HEK293 (cell line): ENCODE data around the gene UNCX.

Source experiments
- CTCF ChIA-PET: fragments of 350-600 bp; formaldehyde crosslinking; extraction: SDS; loops from one replicate; lab custom pipeline; 2021; ENCODE audit warnings: antibody characterized with exemption; lab: Yijun Ruan, JAX
- POLR2A ChIA-PET: fragments of 300-600 bp; formaldehyde crosslinking; extraction: SDS; loops from one replicate; lab custom pipeline; 2020; ENCODE audit warnings: antibody characterized with exemption, inconsistent platforms; lab: Yijun Ruan, JAX
- H3K27ac ChIP-seq: fragments of 200-500 bp; sonication (Bioruptor generic); 2 replicates; pipeline ENCODE4 v1.5.1; 2014; ENCODE audit warnings: low read depth, low read length, control low read depth, inconsistent platforms; ENCODE audit errors: extremely low read depth
- H3K36me3 ChIP-seq, 2 experiments: fragments of 200-500 bp in 1 of 2; sonication (Bioruptor generic) in 1 of 2; 1 replicate in 1 of 2; 2 replicates in 1 of 2; pipeline ENCODE4 v1.5.1; 2014 to 2017; ENCODE audit warnings: inconsistent platforms in 2 of 2, low read length in 2 of 2; ENCODE audit not compliant: control insufficient read depth in 2 of 2, insufficient read depth in 1 of 2
- H3K4me1 ChIP-seq: fragments of 200-500 bp; sonication (Bioruptor generic); 2 replicates; pipeline ENCODE4 v1.5.1; 2014; ENCODE audit warnings: mild to moderate bottlenecking, low read length, inconsistent platforms; ENCODE audit not compliant: control insufficient read depth, insufficient read depth
- H3K4me3 ChIP-seq: 2 replicates; pipeline ENCODE4 v1.5.1; 2011; ENCODE audit warnings: low read depth, mild to moderate bottlenecking, control low read depth, low read length, moderate library complexity
- H3K9me3 ChIP-seq: fragments of 200-500 bp; sonication (Bioruptor generic); 2 replicates; pipeline ENCODE4 v1.5.1; 2014; ENCODE audit warnings: low read depth, low read length, inconsistent platforms; ENCODE audit not compliant: control insufficient read depth, insufficient read depth
- BCL11B ChIP-seq: fragments of 450-650 bp; formaldehyde crosslinking; IDR thresholded peaks from 2 replicates; pipeline ENCODE4 v1.5.1; 2016; ENCODE audit warnings: low read depth, missing biosample characterization, missing genetic modification characterization
- EGR2 ChIP-seq: fragments of 450-650 bp; formaldehyde crosslinking; IDR thresholded peaks from 2 replicates; pipeline ENCODE4 v1.5.1; 2016; ENCODE audit warnings: low read depth, missing biosample characterization, missing genetic modification characterization
- GLI2 ChIP-seq: fragments of 450-650 bp; formaldehyde crosslinking; IDR thresholded peaks from 2 replicates; pipeline ENCODE4; 2017; ENCODE audit warnings: missing biosample characterization, missing genetic modification characterization, low read depth, borderline replicate concordance
- HOXC10 ChIP-seq: sonication (generic); formaldehyde crosslinking; IDR thresholded peaks from 2 replicates; pipeline ENCODE4 v1.8.1; 2023; ENCODE audit warnings: mild to moderate bottlenecking, missing genetic modification reagents
- KLF16 ChIP-seq: fragments of 450-650 bp; formaldehyde crosslinking; IDR thresholded peaks from 2 replicates; pipeline ENCODE4 v1.5.1; 2017; ENCODE audit warnings: missing biosample characterization, missing genetic modification characterization
- OVOL3 ChIP-seq: fragments of 450-650 bp; formaldehyde crosslinking; IDR thresholded peaks from 2 replicates; pipeline ENCODE4 v1.5.1; 2016; ENCODE audit warnings: missing biosample characterization, missing genetic modification characterization
- PRDM1 ChIP-seq: fragments of 450-650 bp; formaldehyde crosslinking; IDR thresholded peaks from 2 replicates; pipeline ENCODE4; 2016; ENCODE audit warnings: missing biosample characterization, missing genetic modification characterization
- SALL2 ChIP-seq: fragments of 450-650 bp; formaldehyde crosslinking; IDR thresholded peaks from 2 replicates; pipeline ENCODE4 v1.5.0; 2017; ENCODE audit warnings: missing biosample characterization, mild to moderate bottlenecking, missing genetic modification characterization, borderline replicate concordance
- TRIM28 ChIP-seq: IDR thresholded peaks from 2 replicates; pipeline ENCODE4 v1.6.1; 2011; ENCODE audit warnings: low read length, control low read depth, borderline replicate concordance
- WT1 ChIP-seq: fragments of 450-650 bp; formaldehyde crosslinking; IDR thresholded peaks from 2 replicates; pipeline ENCODE4 v1.5.1; 2016; ENCODE audit warnings: missing biosample characterization, missing genetic modification characterization
- ZEB2 ChIP-seq: fragments of 450-650 bp; formaldehyde crosslinking; IDR thresholded peaks from 2 replicates; pipeline ENCODE4 v1.5.1; 2016; ENCODE audit warnings: missing biosample characterization, missing genetic modification characterization
- ZFP41 ChIP-seq: fragments of 450-650 bp; formaldehyde crosslinking; IDR thresholded peaks from 2 replicates; pipeline ENCODE4 v1.5.1; 2016; ENCODE audit warnings: missing biosample characterization, missing genetic modification characterization, borderline replicate concordance
- ZNF112 ChIP-seq: fragments of 450-650 bp; formaldehyde crosslinking; IDR thresholded peaks from 2 replicates; pipeline ENCODE4 v1.5.0; 2017; ENCODE audit warnings: missing biosample characterization, missing genetic modification characterization
- ZNF202 ChIP-seq: fragments of 450-650 bp; formaldehyde crosslinking; IDR thresholded peaks from 2 replicates; pipeline ENCODE4 v1.5.1; 2016; ENCODE audit warnings: missing biosample characterization, missing genetic modification characterization, borderline replicate concordance
- ZNF24 ChIP-seq: fragments of 450-650 bp; formaldehyde crosslinking; IDR thresholded peaks from 2 replicates; pipeline ENCODE4 v1.5.1; 2016; ENCODE audit warnings: missing biosample characterization, missing genetic modification characterization
- ZNF302 ChIP-seq: fragments of 450-650 bp; formaldehyde crosslinking; IDR thresholded peaks from 2 replicates; pipeline ENCODE4 v1.5.1; 2016; ENCODE audit warnings: missing biosample characterization, missing genetic modification characterization, low read depth
- ZNF433 ChIP-seq: fragments of 450-650 bp; formaldehyde crosslinking; IDR thresholded peaks from 2 replicates; pipeline ENCODE4 v1.5.1; 2016; ENCODE audit warnings: missing biosample characterization, missing genetic modification characterization, low read depth
- ZNF48 ChIP-seq: fragments of 450-650 bp; formaldehyde crosslinking; IDR thresholded peaks from 2 replicates; pipeline ENCODE4 v1.5.1; 2016; ENCODE audit warnings: missing biosample characterization, missing genetic modification characterization
- ZNF501 ChIP-seq: fragments of 450-650 bp; formaldehyde crosslinking; IDR thresholded peaks from 2 replicates; pipeline ENCODE4 v1.5.1; 2016; ENCODE audit warnings: missing biosample characterization, missing genetic modification characterization
- ZNF514 ChIP-seq: fragments of 450-650 bp; formaldehyde crosslinking; IDR thresholded peaks from 2 replicates; pipeline ENCODE4 v1.5.1; 2016; ENCODE audit warnings: missing biosample characterization, missing genetic modification characterization
- ZNF521 ChIP-seq: fragments of 450-650 bp; formaldehyde crosslinking; IDR thresholded peaks from 2 replicates; pipeline ENCODE4 v1.5.1; 2017; ENCODE audit warnings: missing biosample characterization, mild to moderate bottlenecking, missing genetic modification characterization
- ZNF658 ChIP-seq: fragments of 450-650 bp; formaldehyde crosslinking; IDR thresholded peaks from 2 replicates; pipeline ENCODE4; 2016; ENCODE audit warnings: missing biosample characterization, missing genetic modification characterization
- ZNF76 ChIP-seq: fragments of 450-650 bp; formaldehyde crosslinking; IDR thresholded peaks from 2 replicates; pipeline ENCODE4; 2016; ENCODE audit warnings: low read depth, missing biosample characterization, missing genetic modification characterization, borderline replicate concordance
- ZNF776 ChIP-seq: fragments of 450-650 bp; formaldehyde crosslinking; IDR thresholded peaks from 2 replicates; pipeline ENCODE4 v1.5.0; 2017; ENCODE audit warnings: missing biosample characterization, missing genetic modification characterization, borderline replicate concordance
- ZNF792 ChIP-seq: fragments of 450-650 bp; formaldehyde crosslinking; IDR thresholded peaks from 2 replicates; pipeline ENCODE4 v1.5.1; 2016; ENCODE audit warnings: missing biosample characterization, missing genetic modification characterization
- ZNF837 ChIP-seq: fragments of 450-650 bp; formaldehyde crosslinking; IDR thresholded peaks from 2 replicates; pipeline ENCODE4 v1.5.1; 2016; ENCODE audit warnings: missing biosample characterization, missing genetic modification characterization
- ZSCAN30 ChIP-seq: fragments of 450-650 bp; IDR thresholded peaks from 2 replicates; pipeline ENCODE4 v1.5.1; 2018; ENCODE audit warnings: missing biosample characterization, mild to moderate bottlenecking, missing genetic modification characterization, moderate library complexity
- TF ChIP-seq, protein P1 (sequence below): fragments of 450-650 bp; formaldehyde crosslinking; IDR thresholded peaks from 2 replicates; pipeline ENCODE4 v1.5.1; 2017; ENCODE audit warnings: missing biosample characterization, missing genetic modification characterization
- TF ChIP-seq, protein P2 (sequence below): fragments of 450-650 bp; formaldehyde crosslinking; IDR thresholded peaks from 2 replicates; pipeline ENCODE4 v1.5.1; 2016; ENCODE audit warnings: missing biosample characterization, missing genetic modification characterization, borderline replicate concordance
- TF ChIP-seq, protein P3 (sequence below): fragments of 450-650 bp; formaldehyde crosslinking; IDR thresholded peaks from 2 replicates; pipeline ENCODE4 v1.5.1; 2017; ENCODE audit warnings: missing biosample characterization, mild to moderate bottlenecking, missing genetic modification characterization, moderate library complexity

Gene UNCX

DNA sequence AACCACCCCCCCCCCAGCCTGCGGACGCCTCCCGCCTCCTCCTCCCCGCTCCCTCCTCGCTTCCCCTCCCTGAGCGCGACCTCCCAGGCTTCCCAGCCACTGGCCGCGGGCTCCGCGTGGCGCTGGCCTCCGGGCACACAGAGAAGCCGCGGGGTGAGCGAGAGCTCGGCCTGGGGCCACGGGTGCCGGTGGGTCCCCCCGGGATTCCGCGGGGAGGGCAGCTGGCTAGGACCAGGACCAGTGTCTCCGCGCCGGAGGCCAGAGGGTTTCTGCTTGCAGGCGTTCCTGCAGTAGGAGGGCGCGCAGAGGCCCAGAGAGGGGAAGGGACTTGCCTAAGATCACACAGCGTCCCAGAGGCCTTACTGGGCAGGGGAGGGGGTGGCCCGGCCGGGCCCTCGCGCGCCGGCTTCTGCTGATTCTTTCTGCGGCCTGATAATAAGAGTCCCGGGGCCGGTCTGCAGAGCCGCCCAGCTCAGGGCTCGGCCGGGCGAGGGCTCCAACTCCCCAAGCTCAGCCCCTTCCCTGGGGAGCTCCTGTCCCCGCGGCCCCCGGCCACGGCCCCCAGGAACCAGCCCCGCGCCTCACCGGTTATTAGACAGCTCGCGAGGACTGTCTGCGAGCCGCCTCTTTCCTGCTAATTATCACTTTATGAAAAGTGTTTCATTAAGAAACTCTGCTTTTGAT, 10.1 kb downstream of the UNCX start:
- POLR2A ChIA-PET = no interaction called here
- CTCF ChIA-PET = no interaction called here
- no peaks in the 10 kb centered on the region; the same call in 1 of the 2 replicates for H3K4me1 ChIP-seq

DNA sequence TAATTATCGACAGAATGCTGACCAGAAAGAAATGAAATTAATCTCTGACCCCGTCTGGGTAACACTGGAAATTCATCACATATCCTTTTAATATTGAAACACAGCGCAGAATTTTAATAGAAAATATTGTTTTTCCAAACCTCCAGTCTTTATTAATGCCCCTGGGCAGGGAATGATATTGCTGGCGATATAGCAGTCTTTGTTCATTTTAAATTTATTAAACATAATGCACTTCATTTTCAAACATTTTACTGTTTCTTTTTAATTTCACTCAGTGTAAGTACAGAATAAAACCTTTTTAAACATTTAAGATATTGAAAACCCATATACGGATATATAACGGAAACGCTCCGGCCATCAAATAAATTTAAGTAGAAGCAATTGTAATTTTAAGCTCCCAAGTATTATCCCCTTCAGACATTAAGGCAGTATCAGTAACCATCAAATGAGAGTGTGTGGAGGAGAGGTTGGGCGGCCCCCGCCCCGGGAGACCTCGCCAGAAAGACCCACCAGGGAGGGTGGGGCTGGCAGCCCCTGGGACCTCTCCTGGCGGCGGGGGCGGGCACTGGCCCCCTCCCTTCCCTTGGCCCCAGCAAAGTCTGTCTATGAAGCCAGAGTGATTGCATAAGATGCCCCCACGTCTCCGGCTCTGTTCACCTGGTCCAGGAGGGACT, 10.8 kb downstream of the UNCX start:
- CTCF ChIA-PET = no interaction called here
- POLR2A ChIA-PET = no interaction called here

More for the DNA sequence above, 10.1 kb downstream of the UNCX start:
- no peak for TF ChIP-seq OVOL3 (tag by site-specific recombination)
- no peak for TF ChIP-seq SALL2
- TF ChIP-seq ZNF76 = no peak
- TF ChIP-seq ZNF24 (tag by site-specific recombination) = no peak
- TF ChIP-seq ZFP41 = no peak
- TF ChIP-seq, protein P1, sequence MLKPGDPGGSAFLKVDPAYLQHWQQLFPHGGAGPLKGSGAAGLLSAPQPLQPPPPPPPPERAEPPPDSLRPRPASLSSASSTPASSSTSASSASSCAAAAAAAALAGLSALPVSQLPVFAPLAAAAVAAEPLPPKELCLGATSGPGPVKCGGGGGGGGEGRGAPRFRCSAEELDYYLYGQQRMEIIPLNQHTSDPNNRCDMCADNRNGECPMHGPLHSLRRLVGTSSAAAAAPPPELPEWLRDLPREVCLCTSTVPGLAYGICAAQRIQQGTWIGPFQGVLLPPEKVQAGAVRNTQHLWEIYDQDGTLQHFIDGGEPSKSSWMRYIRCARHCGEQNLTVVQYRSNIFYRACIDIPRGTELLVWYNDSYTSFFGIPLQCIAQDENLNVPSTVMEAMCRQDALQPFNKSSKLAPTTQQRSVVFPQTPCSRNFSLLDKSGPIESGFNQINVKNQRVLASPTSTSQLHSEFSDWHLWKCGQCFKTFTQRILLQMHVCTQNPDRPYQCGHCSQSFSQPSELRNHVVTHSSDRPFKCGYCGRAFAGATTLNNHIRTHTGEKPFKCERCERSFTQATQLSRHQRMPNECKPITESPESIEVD (tag by site-specific recombination) = no peak
- no peak for TF ChIP-seq ZNF501 (tag by site-specific recombination)
- TF ChIP-seq ZNF112 = no peak
- TF ChIP-seq PRDM1 (tag by site-specific recombination) = no peak
- no peak for TF ChIP-seq ZSCAN30 (tag by site-specific recombination)
- TF ChIP-seq ZNF514 (tag by site-specific recombination) = no peak
- TF ChIP-seq, protein P2, sequence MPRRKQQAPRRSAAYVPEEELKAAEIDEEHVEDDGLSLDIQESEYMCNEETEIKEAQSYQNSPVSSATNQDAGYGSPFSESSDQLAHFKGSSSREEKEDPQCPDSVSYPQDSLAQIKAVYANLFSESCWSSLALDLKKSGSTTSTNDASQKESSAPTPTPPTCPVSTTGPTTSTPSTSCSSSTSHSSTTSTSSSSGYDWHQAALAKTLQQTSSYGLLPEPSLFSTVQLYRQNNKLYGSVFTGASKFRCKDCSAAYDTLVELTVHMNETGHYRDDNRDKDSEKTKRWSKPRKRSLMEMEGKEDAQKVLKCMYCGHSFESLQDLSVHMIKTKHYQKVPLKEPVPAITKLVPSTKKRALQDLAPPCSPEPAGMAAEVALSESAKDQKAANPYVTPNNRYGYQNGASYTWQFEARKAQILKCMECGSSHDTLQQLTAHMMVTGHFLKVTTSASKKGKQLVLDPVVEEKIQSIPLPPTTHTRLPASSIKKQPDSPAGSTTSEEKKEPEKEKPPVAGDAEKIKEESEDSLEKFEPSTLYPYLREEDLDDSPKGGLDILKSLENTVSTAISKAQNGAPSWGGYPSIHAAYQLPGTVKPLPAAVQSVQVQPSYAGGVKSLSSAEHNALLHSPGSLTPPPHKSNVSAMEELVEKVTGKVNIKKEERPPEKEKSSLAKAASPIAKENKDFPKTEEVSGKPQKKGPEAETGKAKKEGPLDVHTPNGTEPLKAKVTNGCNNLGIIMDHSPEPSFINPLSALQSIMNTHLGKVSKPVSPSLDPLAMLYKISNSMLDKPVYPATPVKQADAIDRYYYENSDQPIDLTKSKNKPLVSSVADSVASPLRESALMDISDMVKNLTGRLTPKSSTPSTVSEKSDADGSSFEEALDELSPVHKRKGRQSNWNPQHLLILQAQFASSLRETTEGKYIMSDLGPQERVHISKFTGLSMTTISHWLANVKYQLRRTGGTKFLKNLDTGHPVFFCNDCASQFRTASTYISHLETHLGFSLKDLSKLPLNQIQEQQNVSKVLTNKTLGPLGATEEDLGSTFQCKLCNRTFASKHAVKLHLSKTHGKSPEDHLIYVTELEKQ = no peak
- no peak for TF ChIP-seq ZEB2 (tag by site-specific recombination)
- no peak for TF ChIP-seq ZNF658 (tag by site-specific recombination)
- no peak for TF ChIP-seq EGR2
- no peak for TF ChIP-seq GLI2
- no peak for TF ChIP-seq ZNF48 (tag by site-specific recombination)
- no peak for TF ChIP-seq ZNF302
- no peak for TF ChIP-seq ZNF433 (tag by site-specific recombination)
- no peak for TF ChIP-seq TRIM28
- Histone ChIP-seq H3K9me3 (no peaks in the 10 kb centered on the region), H3K27ac (no peak overlapping the region), H3K4me3 (no peak overlapping the region), H3K36me3 (no peaks in the 10 kb centered on the region)

More for the DNA sequence above, 10.8 kb downstream of the UNCX start:
- TF ChIP-seq ZNF501 (tag by site-specific recombination) = no peak
- TF ChIP-seq, protein P3, sequence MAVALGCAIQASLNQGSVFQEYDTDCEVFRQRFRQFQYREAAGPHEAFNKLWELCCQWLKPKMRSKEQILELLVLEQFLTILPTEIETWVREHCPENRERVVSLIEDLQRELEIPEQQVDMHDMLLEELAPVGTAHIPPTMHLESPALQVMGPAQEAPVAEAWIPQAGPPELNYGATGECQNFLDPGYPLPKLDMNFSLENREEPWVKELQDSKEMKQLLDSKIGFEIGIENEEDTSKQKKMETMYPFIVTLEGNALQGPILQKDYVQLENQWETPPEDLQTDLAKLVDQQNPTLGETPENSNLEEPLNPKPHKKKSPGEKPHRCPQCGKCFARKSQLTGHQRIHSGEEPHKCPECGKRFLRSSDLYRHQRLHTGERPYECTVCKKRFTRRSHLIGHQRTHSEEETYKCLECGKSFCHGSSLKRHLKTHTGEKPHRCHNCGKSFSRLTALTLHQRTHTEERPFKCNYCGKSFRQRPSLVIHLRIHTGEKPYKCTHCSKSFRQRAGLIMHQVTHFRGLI (tag by site-specific recombination) = no peak
- TF ChIP-seq ZNF202 (tag by site-specific recombination) = no peak
- no peak for TF ChIP-seq OVOL3 (tag by site-specific recombination)
- no peak for TF ChIP-seq BCL11B (tag by site-specific recombination)
- no peak for TF ChIP-seq ZNF776 (tag by site-specific recombination)
- no peak for TF ChIP-seq ZNF302
- TF ChIP-seq ZNF792 (tag by site-specific recombination) = no peak
- no peak for TF ChIP-seq HOXC10 (CRISPR knock-in tag)
- no peak for TF ChIP-seq WT1 (tag by site-specific recombination)
- no peak for TF ChIP-seq ZFP41
- TF ChIP-seq ZNF837 (tag by site-specific recombination) = no peak
- TF ChIP-seq ZNF521 = no peak
- TF ChIP-seq KLF16 (tag by site-specific recombination) = no peak
- no peaks in the 10 kb centered on the region for H3K36me3 ChIP-seq
- peaks cover 5% of the 10 kb centered on the region; the same call in 1 of the 2 replicates for H3K4me1 ChIP-seq
- no peak overlapping the region for H3K4me3 ChIP-seq
- H3K9me3 ChIP-seq = no peaks in the 10 kb centered on the region
- H3K27ac ChIP-seq = no peak overlapping the region
